GM12892 (cell line): ENCODE results near the gene PAEP.

ENCODE experiments used
- DNase-seq: peaks from one replicate; pipeline ENCODE4 v3.0.0; 2011; ENCODE audit not compliant: insufficient read length
- FAIRE-seq: peaks from 2 replicates; lab custom pipeline; 2011; peaks lifted over from hg19 to GRCh38; lab: Jason Lieb, UNC
- POLR2A ChIP-seq: IDR thresholded peaks from 2 replicates; pipeline ENCODE4 v1.6.1; 2011; ENCODE audit warnings: low read depth, low read length, control low read depth
- POLR2AphosphoS5 ChIP-seq: IDR thresholded peaks from 2 replicates; pipeline ENCODE4 v1.6.1; 2011; ENCODE audit warnings: low read depth, low read length, control low read depth
- TAF1 ChIP-seq: IDR thresholded peaks from 2 replicates; pipeline ENCODE4 v1.6.1; 2011; ENCODE audit warnings: low read depth, mild to moderate bottlenecking, control low read depth, low read length, borderline replicate concordance

The PAEP gene

GRCh38 chr9:135562235-135562745 lies 734 bp downstream of the PAEP start:
- no peak for TF ChIP-seq TAF1
- TF ChIP-seq POLR2AphosphoS5: no peak
- TF ChIP-seq POLR2A: no peak
- DNase-seq (no peak), FAIRE-seq (no peak)

- TF ChIP-seq POLR2AphosphoS5 (no peak), POLR2A (no peak), TAF1 (no peak)
- no peak for DNase-seq
- no peak for FAIRE-seq
These were observed 1.5 kb downstream of the PAEP start for GRCh38 chr9:135563039-135563476.

- DNase-seq (no peak), FAIRE-seq (no peak)
- no peak for TF ChIP-seq POLR2AphosphoS5
- no peak for TF ChIP-seq TAF1
- no peak for TF ChIP-seq POLR2A
These were observed 2.3 kb downstream of the PAEP start for GRCh38 chr9:135563858-135564257.

GRCh38 chr9:135565141-135565628 lies 3.6 kb downstream of the PAEP start:
- FAIRE-seq: no peak
- DNase-seq: no peak
- TF ChIP-seq POLR2A: no peak
- TF ChIP-seq TAF1: no peak
- no peak for TF ChIP-seq POLR2AphosphoS5

GRCh38 chr9:135565636-135566035 lies 4.1 kb downstream of the PAEP start:
- TF ChIP-seq POLR2A: no peak
- no peak for TF ChIP-seq POLR2AphosphoS5
- no peak for TF ChIP-seq TAF1
- DNase-seq: no peak
- FAIRE-seq: no peak

- DNase-seq: no peak
- FAIRE-seq: no peak
- TF ChIP-seq POLR2AphosphoS5 (no peak), TAF1 (no peak), POLR2A (no peak)
These were observed 5.0 kb downstream of the PAEP start for GRCh38 chr9:135566552-135566951.

- FAIRE-seq: no peak
- DNase-seq: no peak
- TF ChIP-seq TAF1 (no peak), POLR2AphosphoS5 (no peak), POLR2A (no peak)
These were observed 5.8 kb downstream of the PAEP start for GRCh38 chr9:135567311-135567710.

GRCh38 chr9:135568026-135568425 lies 6.5 kb downstream of the PAEP start:
- FAIRE-seq (no peak), DNase-seq (no peak)
- no peak for TF ChIP-seq POLR2A
- TF ChIP-seq POLR2AphosphoS5: no peak
- no peak for TF ChIP-seq TAF1

GRCh38 chr9:135570456-135570855 lies 8.9 kb downstream of the PAEP start:
- TF ChIP-seq POLR2A (no peak), POLR2AphosphoS5 (no peak), TAF1 (no peak)
- DNase-seq (no peak), FAIRE-seq (no peak)

GRCh38 chr9:135572233-135572632 lies 10.7 kb downstream of the PAEP start:
- DNase-seq: no peak
- TF ChIP-seq POLR2AphosphoS5 (no peak), TAF1 (no peak)
- no peak for FAIRE-seq

GRCh38 chr9:135573124-135573523 lies 11.6 kb downstream of the PAEP start:
- FAIRE-seq: no peak
- TF ChIP-seq POLR2A (no peak), TAF1 (no peak), POLR2AphosphoS5 (no peak)
- DNase-seq: no peak

GRCh38 chr9:135574331-135574730 lies 12.8 kb downstream of the PAEP start:
- DNase-seq (no peak), FAIRE-seq (no peak)
- TF ChIP-seq POLR2A: no peak
- no peak for TF ChIP-seq TAF1
- TF ChIP-seq POLR2AphosphoS5: no peak
